ENCODE measurements around the gene EIF3L. TPM values are rescaled to one million over a fixed set of nuclear protein-coding genes. Genes with fewer than 3 reads are reported as not detected.
A peak's percentile ranks its signal among the peaks of the same experiment; 100 is the strongest.

Gene EIF3L
- total RNA-seq, 1 experiment from 2014 or later: 582 TPM

- Histone ChIP-seq H4K20me1 (ENCODE audit: insufficient read depth) (peaks cover 63% of the 10 kb centered on the region), H3F3A (ENCODE audit: insufficient read depth, low read depth) (peaks cover 45% of the 10 kb centered on the region), H3K4me1 (replicated peaks; ENCODE audit: insufficient read depth) (peaks cover 17% of the 10 kb centered on the region), H2AFZ (no peak overlapping the region), H3K79me2 (ENCODE audit: low read depth) (no peaks in the 10 kb centered on the region), H3K9me2 (ENCODE audit: insufficient read depth) (no peaks in the 10 kb centered on the region), H3K27me3 (ENCODE audit: insufficient read depth, low read depth) (no peaks in the 10 kb centered on the region), H3K4me2 (no peak overlapping the region), H3K27ac (no peak overlapping the region), H3K36me3 (ENCODE audit: low read depth) (0 out of 2 replicates have a peak, but pooled peaks cover 16% of the 10 kb centered on the region), H3K4me3 (no peak overlapping the region), H3K9me3 (ENCODE audit: insufficient read depth, low read depth) (no peaks in the 10 kb centered on the region)
- no peak for TF ChIP-seq EZH2 (IDR thresholded peaks at IDR 0.05; ENCODE audit: low read depth)
- TF ChIP-seq, protein P1, sequence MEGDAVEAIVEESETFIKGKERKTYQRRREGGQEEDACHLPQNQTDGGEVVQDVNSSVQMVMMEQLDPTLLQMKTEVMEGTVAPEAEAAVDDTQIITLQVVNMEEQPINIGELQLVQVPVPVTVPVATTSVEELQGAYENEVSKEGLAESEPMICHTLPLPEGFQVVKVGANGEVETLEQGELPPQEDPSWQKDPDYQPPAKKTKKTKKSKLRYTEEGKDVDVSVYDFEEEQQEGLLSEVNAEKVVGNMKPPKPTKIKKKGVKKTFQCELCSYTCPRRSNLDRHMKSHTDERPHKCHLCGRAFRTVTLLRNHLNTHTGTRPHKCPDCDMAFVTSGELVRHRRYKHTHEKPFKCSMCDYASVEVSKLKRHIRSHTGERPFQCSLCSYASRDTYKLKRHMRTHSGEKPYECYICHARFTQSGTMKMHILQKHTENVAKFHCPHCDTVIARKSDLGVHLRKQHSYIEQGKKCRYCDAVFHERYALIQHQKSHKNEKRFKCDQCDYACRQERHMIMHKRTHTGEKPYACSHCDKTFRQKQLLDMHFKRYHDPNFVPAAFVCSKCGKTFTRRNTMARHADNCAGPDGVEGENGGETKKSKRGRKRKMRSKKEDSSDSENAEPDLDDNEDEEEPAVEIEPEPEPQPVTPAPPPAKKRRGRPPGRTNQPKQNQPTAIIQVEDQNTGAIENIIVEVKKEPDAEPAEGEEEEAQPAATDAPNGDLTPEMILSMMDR (conservative IDR thresholded peaks at IDR 0.05): no peak
- ChIA-PET CTCF (interaction anchor here (0.5 to 0.7 kb wide), 4 partner anchors 16 to 432 kb away, joined by 3 to 15 read pairs (median 5); no protein-coding TSS in a partner anchor), POLR2A (ENCODE audit: unreplicated experiment) (no interaction called here)
- intact Hi-C loops (cut with micrococcal nuclease; ENCODE audit: unreplicated experiment): no loop called here
- DNase-seq: peak in 1 of 2 experiments; percentile 31
- no TSS peak for BruUV-seq (replicated peaks)
Observed at GRCh38 chr22:37929390-37929789, 80.2 kb downstream of the EIF3L start.

DNA sequence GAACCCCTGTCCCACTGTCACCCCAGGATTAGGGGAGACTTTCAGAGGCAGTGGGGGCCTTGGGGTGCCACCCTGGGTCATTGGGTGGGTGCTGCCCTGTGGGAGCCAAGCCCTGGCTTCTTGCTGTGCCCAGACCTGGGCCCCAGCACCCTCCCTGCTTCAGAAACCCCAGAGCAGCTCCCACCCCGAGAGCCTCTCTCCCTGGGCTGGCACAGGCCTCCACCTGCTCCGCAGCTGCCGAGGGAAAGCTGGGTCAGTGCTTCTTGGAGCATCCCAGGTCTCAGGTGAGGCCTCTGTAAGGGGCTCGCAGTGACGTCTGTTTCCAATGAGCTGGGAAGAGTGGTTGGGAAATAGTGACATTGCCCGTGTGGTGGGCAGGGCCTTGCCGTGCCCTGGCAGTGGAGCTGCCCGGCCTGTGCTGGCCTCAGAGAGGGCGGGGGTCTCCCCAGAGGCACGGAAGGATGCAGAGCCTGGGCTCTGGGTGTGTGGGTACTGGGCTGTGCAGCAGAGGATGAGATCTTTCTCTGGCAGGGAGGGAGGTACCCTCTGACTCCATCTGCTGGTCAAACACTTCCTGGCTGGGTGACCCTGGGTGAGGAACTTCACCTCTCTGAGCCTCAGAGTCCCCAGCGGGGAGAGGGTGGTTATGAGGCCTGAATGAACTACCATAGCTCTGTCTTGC, 81.2 kb downstream of the EIF3L start:
- no peak for DNase-seq
- CTCF ChIA-PET: interaction anchor here (1.4 kb wide), 1 partner anchor 43 kb away, joined by 3 read pairs; no protein-coding TSS in a partner anchor
- intact Hi-C loops (cut with micrococcal nuclease; ENCODE audit: unreplicated experiment): no loop called here

GRCh38 chr22:37930952-37931440, 81.8 kb downstream of the EIF3L start:
- POLR2A ChIA-PET (ENCODE audit: unreplicated experiment): no interaction called here
- Histone ChIP-seq H3K4me3 (no peak overlapping the region), H3K27me3 (ENCODE audit: insufficient read depth, low read depth) (no peaks in the 10 kb centered on the region), H3K9me3 (ENCODE audit: insufficient read depth, low read depth) (no peaks in the 10 kb centered on the region), H3K27ac (no peak overlapping the region), H3F3A (ENCODE audit: insufficient read depth, low read depth) (peaks cover 47% of the 10 kb centered on the region), H3K36me3 (ENCODE audit: low read depth) (peaks cover 14% of the 10 kb centered on the region; the same call in 1 of the 2 replicates), H3K79me2 (ENCODE audit: low read depth) (no peaks in the 10 kb centered on the region), H3K9me2 (ENCODE audit: insufficient read depth) (no peaks in the 10 kb centered on the region), H4K20me1 (ENCODE audit: insufficient read depth) (peaks cover 63% of the 10 kb centered on the region), H2AFZ (no peak overlapping the region), H3K4me2 (no peak overlapping the region), H3K4me1 (replicated peaks; ENCODE audit: insufficient read depth) (peaks cover 17% of the 10 kb centered on the region)
- intact Hi-C loops (cut with micrococcal nuclease; ENCODE audit: unreplicated experiment): no loop called here
- no TSS peak for BruUV-seq (replicated peaks)
- TF ChIP-seq EZH2 (IDR thresholded peaks at IDR 0.05; ENCODE audit: low read depth): no peak
- TF ChIP-seq, protein P1 (conservative IDR thresholded peaks at IDR 0.05): peak; percentile 25; the same call in 1 of the 2 replicates
- CTCF ChIA-PET: interaction anchor here (1.4 kb wide), 1 partner anchor 43 kb away, joined by 3 read pairs; no protein-coding TSS in a partner anchor
- DNase-seq: no peak

More for the DNA sequence above, 81.2 kb downstream of the EIF3L start:
- Histone ChIP-seq H3K27ac (no peak overlapping the region), H3K79me2 (ENCODE audit: low read depth) (no peaks in the 10 kb centered on the region), H3K4me3 (no peak overlapping the region), H4K20me1 (ENCODE audit: insufficient read depth) (peaks cover 61% of the 10 kb centered on the region), H3K9me2 (ENCODE audit: insufficient read depth) (no peaks in the 10 kb centered on the region), H3K4me2 (no peak overlapping the region), H3K36me3 (ENCODE audit: low read depth) (peaks cover 13% of the 10 kb centered on the region; the same call in 1 of the 2 replicates), H3K27me3 (ENCODE audit: insufficient read depth, low read depth) (no peaks in the 10 kb centered on the region), H3K4me1 (replicated peaks; ENCODE audit: insufficient read depth) (peaks cover 17% of the 10 kb centered on the region), H2AFZ (no peak overlapping the region), H3F3A (ENCODE audit: insufficient read depth, low read depth) (peaks cover 45% of the 10 kb centered on the region), H3K9me3 (ENCODE audit: insufficient read depth, low read depth) (no peaks in the 10 kb centered on the region)
- no peak for TF ChIP-seq EZH2 (IDR thresholded peaks at IDR 0.05; ENCODE audit: low read depth)
- TF ChIP-seq, protein P1 (conservative IDR thresholded peaks at IDR 0.05): peak; percentile 51; the same call in 1 of the 2 replicates
- BruUV-seq (replicated peaks): no TSS peak
- POLR2A ChIA-PET (ENCODE audit: unreplicated experiment): no interaction called here

All from PC-9 (cell line).